Right lobe of liver (tissue), 4 donors: ENCODE results near the gene MLIP.

Source experiments
- CTCF ChIP-seq, 4 donors: fragments of 200-600 bp in 3 of 4; fragments of 450-650 bp in 1 of 4; IDR thresholded peaks; one replicate each; pipeline versions ENCODE4 v1.5.1 to v1.8.0; 2016 to 2022; ENCODE audit warnings: antibody characterized with exemption in 4 of 4, mild to moderate bottlenecking in 2 of 4
- POLR2A ChIP-seq: fragments of 450-650 bp; IDR thresholded peaks from one replicate; pipeline ENCODE4 v1.6.1; 2017; ENCODE audit warnings: antibody characterized with exemption, mild to moderate bottlenecking
- donor health status: DM: no; HTN: no; CAD: no.
- donor health status: DM: no; HTN: no; CAD: no.
- donor health status: DM: no; HTN: yes; CAD: no.

GRCh38 chr6:54140811-54141210 lies 29.6 kb downstream of the MLIP start:
- TF ChIP-seq POLR2A, result no peak
- TF ChIP-seq CTCF (IDR thresholded peaks at IDR 0.05), result no peak
